GM19452 (cell line): ENCODE measurements around the gene C2CD4D.
"Not testable (repeated sequence)": the region's sequence is repeated elsewhere in the genome, so short reads cannot be mapped to it uniquely, and the experiment has no call there.

Experiments used
- ATAC-seq: cut with Tn5 transposase; IDR thresholded peaks from one replicate; pipeline ENCODE4 v1.9.1; 2021; ENCODE audit not compliant: unreplicated experiment

The C2CD4D gene

DNA sequence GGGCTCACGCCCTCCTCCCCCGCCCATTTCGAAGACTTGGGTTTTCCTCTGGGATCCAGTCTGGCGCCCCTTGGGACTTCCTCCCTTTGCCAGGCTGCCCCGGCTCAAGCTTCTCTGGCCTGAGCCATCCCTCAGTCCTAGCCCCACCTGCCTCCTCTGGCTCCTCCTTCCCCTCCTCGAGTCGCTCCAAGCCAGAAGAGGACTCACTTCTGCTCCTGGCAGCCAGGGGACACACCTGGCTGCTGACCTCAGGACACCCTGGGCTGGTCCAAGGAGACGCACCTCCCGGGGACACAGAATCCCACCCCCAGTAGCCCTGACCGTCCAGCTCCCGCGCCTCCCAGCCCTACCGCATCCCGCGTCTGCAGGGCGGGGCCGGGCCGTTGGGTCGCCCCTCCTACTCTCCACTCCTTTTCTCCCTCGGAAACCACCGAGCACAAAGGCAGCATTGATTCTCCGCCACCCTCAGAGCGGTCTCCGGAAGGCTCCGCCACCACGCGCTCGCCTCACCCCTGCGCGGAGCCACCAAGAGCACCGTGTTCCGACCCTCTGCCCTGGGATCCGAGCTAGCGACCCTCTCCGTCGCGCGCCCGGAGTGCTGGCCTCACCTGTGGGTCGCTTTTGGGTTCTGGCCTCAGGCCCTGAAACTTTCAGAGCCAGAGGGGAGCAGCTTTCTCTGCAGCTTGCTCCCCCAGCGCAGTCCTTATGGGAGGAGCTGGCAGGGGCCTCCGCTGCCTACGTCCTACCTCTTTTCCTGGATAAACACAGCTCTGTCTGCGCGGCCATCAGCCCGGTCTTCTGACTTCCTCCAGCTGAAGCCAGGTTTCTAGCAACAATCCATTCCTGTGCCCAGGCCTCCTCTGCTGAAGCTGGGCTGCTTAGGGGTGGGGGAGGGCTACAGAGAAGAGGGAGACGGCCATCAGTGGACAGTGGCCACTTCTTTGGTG, at the start of gene C2CD4D:
Gene C2CD4D, minus strand, starts transcription at position 364 of the 947 bp plus-strand sequence. CDS start 831 bp downstream, outside the sequence.
- ATAC-seq = no peak

DNA sequence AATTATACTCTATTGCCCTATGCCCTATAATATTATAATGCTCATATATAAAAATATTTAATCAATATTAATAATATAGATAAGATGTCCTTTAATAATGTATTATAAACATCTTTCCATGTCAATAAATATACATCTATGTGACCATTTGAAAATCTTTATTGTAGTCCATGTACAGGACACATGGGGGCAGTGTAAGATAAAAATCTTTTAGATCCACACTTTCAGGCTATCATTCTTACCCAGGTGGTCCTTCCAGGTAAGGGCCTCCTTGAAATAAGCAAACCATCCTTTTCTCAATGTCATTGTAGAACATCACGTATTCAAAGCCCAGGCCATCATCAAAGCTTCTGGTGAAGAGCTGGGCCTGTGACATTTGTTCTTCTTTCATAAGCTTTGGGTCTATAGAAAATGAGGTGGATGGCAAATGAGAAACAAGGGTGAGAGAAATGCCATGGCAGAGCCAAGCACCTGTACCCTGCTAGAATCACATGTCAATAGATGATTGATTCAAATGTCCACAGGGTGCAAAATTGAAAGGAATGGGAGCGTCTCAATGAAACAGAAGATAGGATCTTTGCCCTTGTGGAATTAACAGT, 49.5 kb upstream of the C2CD4D start:
- ATAC-seq = no peak

DNA sequence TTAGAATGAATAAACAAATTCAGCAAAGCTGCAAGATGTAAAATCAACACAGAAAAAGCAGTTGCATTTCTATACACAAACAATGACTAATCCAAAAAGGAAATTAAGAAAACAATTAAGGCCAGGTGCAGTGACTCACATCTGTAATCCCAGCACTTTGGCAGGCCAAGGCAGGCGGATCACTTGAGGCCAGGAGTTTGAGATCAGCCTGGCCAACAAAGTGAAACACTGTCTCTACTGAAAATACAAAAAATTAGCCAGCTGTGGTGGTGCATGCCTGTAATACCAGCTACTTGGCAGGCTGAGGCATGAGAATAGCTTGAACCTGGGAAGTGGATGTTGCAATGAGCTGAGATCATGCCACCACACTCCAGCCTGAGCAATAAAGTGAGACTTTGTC, 47.4 kb upstream of the C2CD4D start:
- no peak for ATAC-seq

DNA sequence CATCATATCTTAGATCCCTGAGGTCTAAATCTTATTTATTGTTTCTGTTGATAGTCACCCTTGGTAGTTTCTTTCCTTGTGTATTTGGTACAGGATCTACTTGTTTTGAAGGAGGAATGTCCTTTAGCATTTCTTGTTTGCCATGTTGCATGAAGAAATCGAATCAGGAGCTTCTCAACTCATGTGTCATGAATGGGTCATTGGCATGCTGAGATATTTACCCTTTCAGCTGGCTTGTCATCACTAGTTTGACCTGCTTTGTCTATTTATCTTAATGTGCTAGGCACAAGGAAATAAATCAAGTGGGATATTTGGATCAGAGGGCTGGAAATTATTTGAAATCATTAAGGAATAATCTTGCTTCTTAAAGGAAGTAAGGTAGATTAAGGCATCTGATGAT, 45.9 kb upstream of the C2CD4D start:
- no peak for ATAC-seq

DNA sequence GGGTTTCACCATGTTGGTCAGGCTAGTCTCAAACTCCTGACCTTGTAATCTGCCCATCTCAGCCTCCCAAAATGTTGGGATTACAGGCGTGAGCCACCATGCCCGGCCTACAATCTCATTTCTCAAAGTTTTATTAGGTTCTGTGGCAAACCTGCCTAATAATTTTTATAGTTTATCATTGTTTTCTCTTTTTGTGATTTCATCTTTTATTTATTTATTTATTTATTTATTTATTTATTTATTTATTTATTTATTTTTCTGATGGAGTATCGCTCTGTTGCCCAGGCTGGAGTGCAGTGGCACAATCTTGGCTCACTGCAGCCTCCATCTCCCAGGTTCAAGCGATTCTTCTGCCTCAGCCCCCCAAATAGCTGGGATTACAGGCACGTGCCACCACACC, 45.3 kb upstream of the C2CD4D start:
- not testable (repeated sequence) for ATAC-seq

DNA sequence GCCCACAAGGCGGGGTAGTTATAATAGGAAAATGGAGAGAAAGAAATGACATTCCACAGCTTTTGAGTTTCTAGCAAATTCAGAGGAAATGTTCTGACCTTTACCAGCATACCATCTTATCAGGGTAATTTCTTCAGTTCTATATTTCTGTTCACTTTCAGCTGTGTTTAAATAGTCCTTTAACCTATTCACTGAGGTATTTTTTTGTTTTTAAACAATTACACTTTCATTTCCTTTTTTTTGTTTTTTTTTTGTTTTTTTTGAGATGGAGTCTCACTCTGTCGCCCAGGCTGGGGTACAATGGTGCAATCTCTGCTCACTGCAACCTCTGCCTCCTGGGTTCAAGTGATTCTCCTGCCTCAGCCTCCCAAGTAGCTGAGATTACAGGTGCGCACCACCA, 44.8 kb upstream of the C2CD4D start:
- not testable (repeated sequence) for ATAC-seq

DNA sequence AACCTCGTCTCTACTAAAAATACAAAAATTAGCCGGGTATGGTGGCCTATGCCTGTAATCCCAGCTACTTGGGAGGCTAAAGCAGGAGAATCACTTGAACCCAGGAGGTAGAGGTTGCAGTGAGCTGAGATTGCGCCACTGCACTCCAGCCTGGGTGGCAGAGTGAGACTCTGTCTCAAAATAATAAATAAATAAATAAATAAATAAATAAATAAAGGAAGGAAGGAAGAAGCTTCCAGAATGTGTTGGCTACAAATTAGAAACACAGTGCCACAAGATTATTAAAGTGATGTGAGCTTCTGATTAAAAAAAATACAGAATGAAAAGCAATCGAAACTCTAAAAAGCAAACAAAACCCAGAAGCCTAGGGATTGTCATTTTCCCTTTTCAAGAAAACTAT, 44.3 kb upstream of the C2CD4D start:
- not testable (repeated sequence) for ATAC-seq

DNA sequence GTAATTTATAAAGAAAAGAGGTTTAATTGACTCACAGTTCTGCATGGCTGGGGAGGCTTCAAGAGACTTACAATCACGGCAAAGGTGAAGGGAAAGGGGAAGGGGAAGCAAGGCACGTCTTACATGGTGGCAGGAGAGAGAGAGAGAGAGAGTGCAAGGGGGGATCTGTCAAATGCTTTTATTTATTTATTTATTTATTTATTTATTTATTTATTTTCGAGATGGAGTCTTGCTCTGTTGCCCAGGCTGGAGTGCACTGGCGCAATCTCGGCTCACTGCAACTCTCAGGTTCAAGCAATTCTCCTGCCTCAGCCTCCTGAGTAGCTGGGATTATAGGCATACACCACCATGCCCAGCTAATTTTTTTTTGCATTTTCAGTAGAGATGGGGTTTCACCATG, 43.3 kb upstream of the C2CD4D start:
- ATAC-seq = not testable (repeated sequence)

DNA sequence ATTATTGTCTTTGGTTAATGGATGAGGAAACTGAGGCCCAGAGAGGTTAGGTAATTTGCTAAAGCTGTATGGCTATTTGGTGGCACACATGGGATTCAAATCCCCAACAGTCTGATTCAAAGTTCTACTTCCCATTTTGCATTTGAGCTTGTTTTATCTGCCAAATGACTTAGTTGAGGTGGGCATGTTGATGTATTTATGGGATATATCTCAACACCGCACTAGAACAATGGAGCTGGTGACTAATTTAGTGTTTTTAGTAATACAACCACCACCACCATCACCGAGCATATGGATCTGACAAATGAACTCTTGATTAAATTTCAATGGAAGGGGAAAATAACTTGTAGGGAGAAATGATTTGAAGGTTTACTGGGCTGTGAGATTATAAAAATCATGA, 42.8 kb upstream of the C2CD4D start:
- ATAC-seq = no peak

DNA sequence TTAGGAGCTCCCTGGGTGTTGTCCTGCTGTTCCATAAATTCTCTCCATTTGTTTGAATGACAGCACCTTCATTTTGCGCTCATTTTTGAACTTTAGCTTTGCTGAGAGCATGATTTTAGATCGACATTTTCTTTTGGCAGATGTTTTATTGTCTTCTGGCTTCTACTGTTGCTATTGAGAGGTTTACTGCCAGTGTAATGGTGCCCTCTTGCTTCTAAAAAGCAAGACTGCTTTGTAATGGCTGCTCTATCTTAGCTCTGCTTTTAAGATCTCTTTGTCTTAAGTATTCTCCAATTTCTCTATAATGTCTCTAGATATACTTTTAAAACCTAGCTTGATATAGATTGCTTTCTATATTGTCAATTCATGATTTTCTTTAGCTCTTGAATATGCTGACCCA, 41.9 kb upstream of the C2CD4D start:
- no peak for ATAC-seq

DNA sequence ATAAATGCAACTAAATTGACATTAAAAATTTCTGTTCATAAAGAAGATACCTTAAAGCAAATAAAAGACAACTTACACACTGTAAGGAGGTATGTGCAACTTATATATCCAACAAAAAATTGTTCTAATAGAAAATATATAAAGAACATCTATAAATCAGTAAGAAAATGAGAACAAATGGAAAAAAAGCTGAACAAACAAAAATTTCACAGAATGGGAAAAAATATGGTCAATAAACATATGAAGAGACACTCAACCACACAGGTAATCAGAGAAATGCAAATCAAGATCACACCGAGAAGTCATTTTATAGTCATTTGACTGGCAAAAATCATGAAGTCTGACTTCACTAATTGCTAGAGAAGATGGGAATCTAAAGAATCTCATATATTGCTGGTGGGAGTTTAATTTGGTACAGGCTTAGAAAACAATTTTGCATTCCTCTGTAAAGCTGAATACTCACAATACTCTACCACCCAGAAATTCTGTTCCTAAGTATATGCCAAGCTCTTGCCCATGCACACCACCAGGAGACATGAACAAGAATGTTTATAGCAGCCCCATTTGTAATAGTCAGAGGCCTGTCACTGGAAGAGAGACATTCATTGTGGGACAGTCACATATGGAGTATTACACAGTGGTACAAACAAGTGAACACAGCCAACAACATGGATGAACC, 35.9 kb upstream of the C2CD4D start:
- no peak for ATAC-seq

DNA sequence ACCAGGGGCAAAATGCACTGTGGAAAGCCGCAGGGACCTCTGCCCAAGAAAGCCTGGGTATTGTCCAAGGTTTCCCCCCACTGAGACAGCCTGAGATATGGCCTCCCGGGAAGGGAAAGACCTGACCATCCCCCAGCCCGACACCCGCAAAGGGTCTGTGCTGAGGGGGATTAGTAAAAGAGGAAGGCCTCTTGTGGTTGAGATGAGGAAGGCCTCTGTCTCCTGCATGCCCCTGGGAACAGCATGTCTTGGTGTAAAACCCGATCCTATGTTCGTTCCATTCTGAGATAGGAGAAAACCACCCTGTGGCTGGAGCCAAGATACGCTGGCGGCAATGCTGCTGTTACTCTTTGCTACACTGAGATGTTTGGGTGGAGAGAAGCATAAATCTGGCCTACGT, 33.2 kb upstream of the C2CD4D start:
- not testable (repeated sequence) for ATAC-seq

DNA sequence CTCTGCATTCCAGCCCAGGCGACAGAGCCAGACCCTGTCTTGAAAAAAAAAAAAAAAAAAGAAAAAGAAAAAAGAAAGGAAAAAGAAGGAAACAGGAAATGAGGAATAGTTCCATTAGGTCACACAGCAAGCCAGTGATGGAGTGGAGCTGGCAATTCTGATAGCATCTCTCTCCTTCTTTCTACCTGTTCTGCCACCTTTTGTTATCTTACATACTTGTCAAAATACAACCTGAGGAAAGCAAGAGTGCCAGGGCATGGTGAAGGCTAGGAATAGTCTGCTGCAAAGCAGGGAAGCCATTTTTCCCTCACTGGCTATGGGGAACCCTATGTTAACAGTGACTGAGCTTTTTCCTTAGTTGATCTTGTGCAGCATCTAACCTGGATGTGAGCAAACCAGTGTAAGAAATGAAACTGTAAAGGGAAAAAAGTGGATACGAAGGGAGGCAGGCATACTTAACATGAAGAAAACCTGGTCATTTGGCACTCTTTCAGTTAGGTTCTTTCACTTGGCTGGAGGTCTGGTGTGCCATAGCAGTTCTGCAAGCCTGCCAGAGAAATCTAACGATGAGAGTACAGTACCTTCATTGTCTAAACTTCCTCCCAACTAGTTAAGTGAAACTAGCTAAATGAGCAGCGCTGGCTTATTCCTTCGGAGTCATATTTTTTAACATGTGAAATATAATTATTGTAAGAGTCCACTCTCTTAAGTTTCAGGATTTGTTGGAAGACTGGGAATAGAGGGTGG, 31.8 kb upstream of the C2CD4D start:
- no peak for ATAC-seq

DNA sequence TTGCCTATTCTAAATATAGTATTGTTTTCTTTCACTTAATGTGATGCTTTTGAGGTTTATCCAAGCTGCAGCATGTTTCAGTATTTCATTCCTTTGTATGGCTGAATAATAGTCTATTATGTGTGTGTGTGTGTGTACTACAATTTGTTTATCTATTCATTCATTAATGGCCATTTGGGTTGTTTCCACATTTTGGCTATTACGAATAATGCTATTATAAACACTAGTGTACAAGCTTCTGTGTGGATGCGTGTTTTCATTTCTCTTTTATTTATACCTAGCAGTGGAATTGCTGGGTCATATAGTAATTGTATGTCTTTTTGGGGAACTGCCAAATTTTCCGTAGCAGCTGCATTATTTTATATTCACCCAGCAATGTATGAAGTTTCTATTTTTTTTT, 28.9 kb upstream of the C2CD4D start:
- ATAC-seq = no peak

DNA sequence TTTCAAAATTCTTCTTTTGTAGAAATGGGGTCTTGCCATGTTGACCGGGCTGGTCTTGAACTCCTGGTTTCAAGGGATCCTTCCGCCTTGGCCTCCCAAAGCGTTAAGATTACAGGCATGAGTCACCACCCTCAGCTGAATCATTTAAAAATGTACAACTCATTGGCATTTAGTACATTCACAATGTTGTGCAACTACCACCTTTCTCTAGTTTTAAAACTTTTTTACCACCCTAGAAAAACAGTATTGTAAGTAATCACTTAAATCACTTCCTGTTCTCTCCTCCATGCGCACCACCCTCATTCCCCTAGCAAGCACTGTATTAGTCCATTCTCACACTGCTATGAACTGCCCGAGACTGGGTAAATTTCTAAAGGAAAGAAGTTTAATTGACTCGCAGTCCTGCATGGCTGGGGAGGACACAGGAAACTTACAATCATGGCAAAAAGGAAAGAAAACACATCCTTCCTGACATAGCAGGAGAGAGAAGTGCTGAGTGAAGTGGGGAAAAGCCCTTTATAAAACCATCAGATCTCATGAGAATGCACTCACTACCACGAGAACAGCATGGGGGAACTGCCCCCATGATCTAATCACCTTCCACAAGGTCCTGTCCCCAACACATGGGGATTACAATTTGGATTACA, 28.3 kb upstream of the C2CD4D start:
- ATAC-seq = no peak

DNA sequence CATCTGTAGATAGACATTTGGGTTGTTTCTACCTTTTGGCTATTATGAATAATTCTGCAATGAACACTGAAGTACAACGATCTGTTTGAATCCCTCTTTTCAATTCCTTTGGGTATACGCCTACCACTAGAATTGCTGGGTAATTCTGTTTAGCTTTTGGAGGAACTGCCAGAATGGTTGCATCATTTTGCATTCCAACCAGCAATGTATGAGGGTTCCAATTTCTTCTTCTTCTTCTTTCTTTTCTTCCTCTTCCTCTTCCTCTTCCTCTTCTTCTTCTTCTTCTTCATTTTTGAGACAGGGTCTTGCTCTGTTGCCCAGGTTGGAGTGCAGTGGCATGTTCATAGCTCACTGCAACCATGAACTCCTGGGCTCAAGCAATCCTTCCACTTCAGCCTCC, 27.7 kb upstream of the C2CD4D start:
- ATAC-seq = no peak

DNA sequence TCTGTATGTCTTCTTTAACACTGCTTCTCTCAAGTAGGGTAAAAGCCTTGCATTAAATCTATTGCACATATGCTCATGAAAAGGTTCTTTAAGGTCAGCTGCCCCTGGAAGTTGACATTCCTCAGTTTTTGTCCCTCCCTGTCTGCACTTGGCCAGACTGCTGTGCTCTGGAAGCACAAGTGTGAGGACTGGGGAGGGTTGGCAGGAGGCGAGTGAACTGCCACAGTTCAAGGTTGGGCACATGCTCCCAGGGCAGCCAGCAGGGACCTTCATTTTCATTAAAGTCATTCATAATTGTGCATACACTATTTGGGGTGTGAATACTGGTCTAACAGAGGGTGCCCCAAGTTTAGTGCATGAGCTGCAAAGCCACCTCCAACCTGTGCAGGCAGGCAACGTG, 24.8 kb upstream of the C2CD4D start:
- ATAC-seq = no peak

DNA sequence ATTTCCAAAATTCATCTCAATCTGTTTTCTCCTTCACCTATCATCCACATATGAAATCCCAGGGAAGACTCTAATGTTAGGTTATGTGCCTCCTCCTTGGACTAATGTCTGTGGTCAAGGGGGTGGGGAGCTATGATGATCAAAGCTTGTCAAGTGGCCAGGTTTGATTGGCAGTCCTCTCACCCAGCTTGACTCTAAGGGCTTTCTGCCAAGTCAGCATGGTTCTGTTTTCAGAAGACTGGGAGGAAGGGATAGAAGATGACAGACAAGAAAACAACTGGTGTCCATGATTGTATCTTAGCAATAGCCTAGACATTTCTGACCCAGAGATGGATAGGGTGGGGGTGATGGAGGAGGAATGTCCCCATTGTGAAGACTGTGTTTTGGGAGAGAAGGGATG, 23.0 kb upstream of the C2CD4D start:
- no peak for ATAC-seq

DNA sequence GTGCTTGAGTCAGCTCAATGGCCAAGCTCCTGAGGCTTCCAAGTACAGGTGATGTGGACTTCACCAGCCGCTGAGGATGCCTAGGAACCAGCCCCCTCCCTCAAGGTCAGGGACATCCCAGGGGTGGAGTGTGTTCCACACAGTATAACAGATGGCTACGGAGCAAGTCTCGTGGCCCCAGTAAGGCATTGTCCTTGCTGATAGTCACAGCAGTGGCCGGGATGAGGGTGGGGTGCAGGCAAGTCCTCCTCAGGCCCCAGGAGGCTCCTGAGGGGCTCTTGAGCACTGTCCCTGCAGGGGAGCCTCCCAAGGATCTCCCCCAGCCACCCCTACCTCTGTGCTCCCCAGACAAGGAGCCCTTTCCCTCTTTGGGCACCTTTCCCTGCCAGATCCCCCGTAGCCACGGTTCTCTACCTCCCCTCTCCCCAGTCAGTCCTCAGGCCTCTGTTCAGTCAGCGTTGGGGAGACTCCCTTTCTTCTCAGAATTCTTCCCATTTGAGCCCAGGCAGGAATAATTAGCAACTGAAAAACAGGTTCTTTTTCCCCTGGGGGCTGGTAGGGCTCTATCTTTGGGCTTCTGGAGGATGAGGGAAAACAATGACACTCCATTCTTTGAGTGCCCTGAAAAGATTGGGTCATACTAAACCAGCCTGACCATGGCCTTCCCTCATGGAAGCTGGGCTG, 21.0 kb upstream of the C2CD4D start:
- no peak for ATAC-seq

DNA sequence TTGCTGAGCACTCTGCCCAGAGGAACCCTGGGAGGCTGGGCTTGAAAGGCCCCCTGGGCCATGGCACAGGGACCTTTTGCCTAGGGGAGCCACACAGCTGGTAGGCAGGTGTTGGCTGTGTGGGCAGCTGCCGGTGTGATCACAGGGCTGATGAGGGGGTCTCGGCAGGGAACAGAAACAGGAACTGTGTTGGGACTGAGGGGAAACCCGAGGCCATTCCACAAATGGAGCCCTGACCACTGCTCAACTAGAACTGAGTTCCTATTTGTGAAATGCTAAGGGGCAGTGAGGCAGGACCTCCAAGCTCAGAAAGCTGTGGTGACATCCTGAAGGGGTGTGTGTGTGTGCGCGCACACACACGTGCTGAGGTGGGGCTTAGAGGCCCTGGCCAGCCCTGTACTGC, 20.3 kb upstream of the C2CD4D start:
- no peak for ATAC-seq
